GM11168 (cell line): Measurements from ENCODE around the gene NCBP2L.

Experiments used
- in situ Hi-C: fragments of 300-500 bp; cut with MboI; formaldehyde crosslinking; loops from one replicate; pipeline ENCODE4 v1.12.0; 2022; ENCODE audit warnings: low sequenced_read_pairs; ENCODE audit not compliant: unreplicated experiment

NCBP2L gene

DNA sequence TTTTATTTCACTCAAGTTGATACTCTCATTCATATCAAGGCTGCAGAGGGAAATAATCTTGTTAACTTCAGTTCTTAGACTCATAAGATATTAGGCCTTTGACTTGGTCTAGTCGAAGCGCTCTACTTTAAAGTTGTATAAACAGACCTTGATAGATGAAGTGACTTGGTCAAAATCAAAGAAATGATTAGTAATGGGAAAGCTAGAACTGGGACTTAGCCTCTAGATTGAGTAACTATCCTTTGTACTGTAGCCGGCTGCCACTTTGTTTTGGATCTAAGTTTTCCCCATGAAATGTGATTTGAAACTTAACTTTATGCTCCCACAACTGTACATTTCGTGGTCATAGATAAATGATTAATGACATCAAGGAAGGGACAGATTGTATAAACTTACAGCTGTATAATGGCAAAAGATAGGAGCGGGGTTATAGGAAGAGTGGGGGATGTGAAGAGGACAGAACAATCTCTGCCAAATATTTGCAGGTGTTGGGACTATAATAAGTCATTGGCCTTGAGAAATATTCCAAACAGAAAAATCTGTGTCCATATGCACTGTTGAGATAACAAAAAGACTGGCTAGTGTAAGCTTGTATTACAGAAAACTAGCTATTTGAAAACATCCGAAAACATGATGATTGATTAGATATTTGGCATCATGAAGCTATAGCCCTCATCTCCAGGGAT is 65.3 kb downstream of the NCBP2L start:
- in situ Hi-C loops = no loop called here
